ENCODE data around the gene CCDC78. TPM values are rescaled to one million over a fixed set of nuclear protein-coding genes. Genes with fewer than 3 reads are reported as not detected.

The CCDC78 gene
- total RNA-seq, 2 experiments from 2014 or later, result 1.2 to 2.7 TPM

- intact Hi-C loops (cut with DNase I, micrococcal nuclease), result loop anchor here in 1 of 2 experiments (2.0 kb wide), 1 partner anchor 14 kb away; the partner anchor contains the start of gene METRN
- peak overlapping the region; percentile 41 for H3K4me3 ChIP-seq (ENCODE audit: low read length)
- H3K27ac Mint-ChIP-seq, result no peak overlapping the region
- POLR2A ChIA-PET, result interaction anchor here (0.9 to 5.0 kb wide), 4 partner anchors 10 to 33 kb away, joined by 5 to 30 read pairs (median 14); partner anchors contain the start of genes CIAO3 and METRN
- H3K27me3 Mint-ChIP-seq, result no peaks in the 10 kb centered on the region
- no peak for ATAC-seq (ENCODE audit: poor library complexity)
- peaks cover 23% of the 10 kb centered on the region for H3K4me1 ChIP-seq (ENCODE audit: insufficient read depth, low read length)
- H3K36me3 ChIP-seq (ENCODE audit: insufficient read depth, low read length), result peaks cover 11% of the 10 kb centered on the region
- H3K9me3 ChIP-seq (ENCODE audit: control insufficient read depth in 1 of 2, insufficient read depth in 1 of 2, low read length in 2 of 2), result no peaks in the 10 kb centered on the region
- H3K4me1 Mint-ChIP-seq (ENCODE audit: low read depth), result no peaks in the 10 kb centered on the region
- peaks cover 6% of the 10 kb centered on the region for H3K36me3 Mint-ChIP-seq (ENCODE audit: low read depth)
- peak in 1 of 14 experiments; percentile 33 for DNase-seq
- peak overlapping the region; percentile 60 for H3K4me3 Mint-ChIP-seq
- H3K27ac ChIP-seq (ENCODE audit: low read depth in 1 of 2, low read length in 2 of 2), result no peak overlapping the region
- CTCF ChIA-PET, result interaction anchor here (0.9 to 1.9 kb wide), 2 partner anchors 12 to 17 kb away, joined by 3 to 5 read pairs; partner anchors contain the start of gene CIAO3
- H3K27me3 ChIP-seq (ENCODE audit: control insufficient read depth in 1 of 2, insufficient read depth in 2 of 2, low read length in 2 of 2), result no peaks in the 10 kb centered on the region
- TF ChIP-seq CTCF (IDR thresholded peaks at IDR 0.05), result no peak
- no peaks in the 10 kb centered on the region for H3K9me3 Mint-ChIP-seq
Measured at GRCh38 chr16:728890-729744, 2.9 kb upstream of the CCDC78 start.

- H3K9me3 ChIP-seq (ENCODE audit: control insufficient read depth in 1 of 2, insufficient read depth in 1 of 2, low read length in 2 of 2), result no peaks in the 10 kb centered on the region
- Mint-ChIP-seq H3K4me3 (peak overlapping the region; percentile 38), H3K27ac (no peak overlapping the region), H3K4me1 (ENCODE audit: low read depth) (no peaks in the 10 kb centered on the region), H3K27me3 (no peaks in the 10 kb centered on the region), H3K9me3 (no peaks in the 10 kb centered on the region), H3K36me3 (ENCODE audit: low read depth) (peaks cover 6% of the 10 kb centered on the region)
- TF ChIP-seq CTCF (IDR thresholded peaks at IDR 0.05), result no peak
- intact Hi-C loops (cut with DNase I, micrococcal nuclease), result loop anchor here in 1 of 2 experiments (2.0 kb wide), 1 partner anchor 14 kb away; the partner anchor contains the start of gene METRN
- POLR2A ChIA-PET, result interaction anchor here (0.6 to 5.0 kb wide), 10 partner anchors 8 to 200 kb away, joined by 3 to 30 read pairs (median 4); partner anchors contain the start of genes CAPN15, CHTF18, CIAO3 and METRN
- peak in 12 of 14 experiments; percentile 42 to 92 (median 56) for DNase-seq
- CTCF ChIA-PET, result interaction anchor here (0.9 kb wide), 1 partner anchor 13 kb away, joined by 3 read pairs; the partner anchor contains the start of gene CIAO3
- ATAC-seq (ENCODE audit: poor library complexity), result peak; percentile 74
- H3K4me3 ChIP-seq (ENCODE audit: low read length), result peak overlapping the region; percentile 41
- H3K36me3 ChIP-seq (ENCODE audit: insufficient read depth, low read length), result peaks cover 4% of the 10 kb centered on the region
- peaks cover 26% of the 10 kb centered on the region for H3K4me1 ChIP-seq (ENCODE audit: insufficient read depth, low read length)
- no peak overlapping the region for H3K27ac ChIP-seq (ENCODE audit: low read depth in 1 of 2, low read length in 2 of 2)
- no peaks in the 10 kb centered on the region for H3K27me3 ChIP-seq (ENCODE audit: control insufficient read depth in 1 of 2, insufficient read depth in 2 of 2, low read length in 2 of 2)
Measured at GRCh38 chr16:728131-728889, 2.1 kb upstream of the CCDC78 start.

GRCh38 chr16:727291-727977 is 1.2 kb upstream of the CCDC78 start:
- DNase-seq (peak in 5 of 14 experiments; percentile 30 to 59 (median 46)), ATAC-seq (ENCODE audit: poor library complexity) (peak; percentile 19)
- H3K27ac Mint-ChIP-seq, result no peak overlapping the region
- H3K27me3 ChIP-seq (ENCODE audit: control insufficient read depth in 1 of 2, insufficient read depth in 2 of 2, low read length in 2 of 2), result no peaks in the 10 kb centered on the region
- peaks cover 31% of the 10 kb centered on the region for H3K4me1 ChIP-seq (ENCODE audit: insufficient read depth, low read length)
- intact Hi-C loops (cut with DNase I, micrococcal nuclease), result no loop called here
- peaks cover 3% of the 10 kb centered on the region for H3K36me3 ChIP-seq (ENCODE audit: insufficient read depth, low read length)
- CTCF ChIA-PET, result no interaction called here
- no peak overlapping the region for H3K27ac ChIP-seq (ENCODE audit: low read depth in 1 of 2, low read length in 2 of 2)
- H3K9me3 Mint-ChIP-seq, result no peaks in the 10 kb centered on the region
- POLR2A ChIA-PET, result interaction anchor here (0.8 to 5.0 kb wide), 7 partner anchors 9 to 91 kb away, joined by 3 to 30 read pairs (median 5); partner anchors contain the start of genes CHTF18, METRN, METTL26 and RPUSD1
- no peaks in the 10 kb centered on the region for H3K4me1 Mint-ChIP-seq (ENCODE audit: low read depth)
- no peaks in the 10 kb centered on the region for H3K9me3 ChIP-seq (ENCODE audit: control insufficient read depth in 1 of 2, insufficient read depth in 1 of 2, low read length in 2 of 2)
- H3K4me3 ChIP-seq (ENCODE audit: low read length), result peak overlapping the region; percentile 68
- no peaks in the 10 kb centered on the region for H3K36me3 Mint-ChIP-seq (ENCODE audit: low read depth)
- H3K27me3 Mint-ChIP-seq, result no peaks in the 10 kb centered on the region
- no peak for TF ChIP-seq CTCF (IDR thresholded peaks at IDR 0.05)
- no peak overlapping the region for H3K4me3 Mint-ChIP-seq
